HEK293T (cell line): ENCODE measurements around the gene SOX15.

Source experiments
- CTCF ChIA-PET: fragments of 350-600 bp; formaldehyde crosslinking; extraction: SDS; loops from one replicate; lab custom pipeline; 2021; ENCODE audit warnings: antibody characterized with exemption, inconsistent platforms; lab: Yijun Ruan, JAX
- POLR2A ChIA-PET: fragments of 350-600 bp; formaldehyde crosslinking; extraction: SDS; loops from one replicate; lab custom pipeline; 2020; ENCODE audit warnings: antibody characterized with exemption, inconsistent platforms; lab: Yijun Ruan, JAX
- DNase-seq: peaks from one replicate; pipeline ENCODE4 v3.0.0; 2012; ENCODE audit warnings: mixed read lengths; ENCODE audit errors: extremely low spot score
- ARNT ChIP-seq: fragments of 450-650 bp; IDR thresholded peaks from 2 replicates; pipeline ENCODE4 v1.6.1; 2017; ENCODE audit warnings: mild to moderate bottlenecking
- BHLHE40 ChIP-seq: fragments of 450-650 bp; IDR thresholded peaks from 2 replicates; pipeline ENCODE4 v1.6.1; 2016; ENCODE audit warnings: mild to moderate bottlenecking, moderate library complexity, borderline replicate concordance
- CTBP1 ChIP-seq: fragments of 450-650 bp; IDR thresholded peaks from 2 replicates; pipeline ENCODE4 v1.6.1; 2016; ENCODE audit warnings: borderline replicate concordance
- ELF4 ChIP-seq: fragments of 450-650 bp; IDR thresholded peaks from 2 replicates; pipeline ENCODE4 v1.6.1; 2017; ENCODE audit warnings: antibody characterized with exemption
- FOXA1 ChIP-seq: fragments of 450-650 bp; IDR thresholded peaks from 2 replicates; pipeline ENCODE4 v1.6.1; 2016; ENCODE audit warnings: mild to moderate bottlenecking
- FOXK2 ChIP-seq: fragments of 450-650 bp; IDR thresholded peaks from 2 replicates; pipeline ENCODE4 v1.6.1; 2016; ENCODE audit warnings: mild to moderate bottlenecking
- FOXM1 ChIP-seq: fragments of 450-650 bp; IDR thresholded peaks from 2 replicates; pipeline ENCODE4 v1.6.1; 2017; ENCODE audit warnings: mild to moderate bottlenecking, borderline replicate concordance
- HDGF ChIP-seq: fragments of 450-650 bp; IDR thresholded peaks from 2 replicates; pipeline ENCODE4 v1.6.1; 2017; ENCODE audit warnings: antibody characterized with exemption, borderline replicate concordance
- L3MBTL2 ChIP-seq: fragments of 450-650 bp; conservative IDR thresholded peaks from 2 replicates; pipeline ENCODE4 v1.6.1; 2016; ENCODE audit warnings: mild to moderate bottlenecking
- LEF1 ChIP-seq: fragments of 450-650 bp; IDR thresholded peaks from 2 replicates; pipeline ENCODE4 v1.6.1; 2017; ENCODE audit warnings: mild to moderate bottlenecking, borderline replicate concordance
- NFRKB ChIP-seq: fragments of 450-650 bp; IDR thresholded peaks from 2 replicates; pipeline ENCODE4 v1.6.1; 2016; ENCODE audit warnings: mild to moderate bottlenecking, moderate library complexity
- SUZ12 ChIP-seq: fragments of 450-650 bp; IDR thresholded peaks from 2 replicates; pipeline ENCODE4 v1.6.1; 2016; ENCODE audit warnings: mild to moderate bottlenecking
- TARDBP ChIP-seq: fragments of 450-650 bp; IDR thresholded peaks from 2 replicates; pipeline ENCODE4 v1.6.1; 2016
- ZNF384 ChIP-seq: fragments of 450-650 bp; IDR thresholded peaks from 2 replicates; pipeline ENCODE4 v1.6.1; 2016
- TF ChIP-seq, protein P1 (sequence below): fragments of 450-650 bp; IDR thresholded peaks from 2 replicates; pipeline ENCODE4 v1.6.1; 2016

Gene SOX15

DNA sequence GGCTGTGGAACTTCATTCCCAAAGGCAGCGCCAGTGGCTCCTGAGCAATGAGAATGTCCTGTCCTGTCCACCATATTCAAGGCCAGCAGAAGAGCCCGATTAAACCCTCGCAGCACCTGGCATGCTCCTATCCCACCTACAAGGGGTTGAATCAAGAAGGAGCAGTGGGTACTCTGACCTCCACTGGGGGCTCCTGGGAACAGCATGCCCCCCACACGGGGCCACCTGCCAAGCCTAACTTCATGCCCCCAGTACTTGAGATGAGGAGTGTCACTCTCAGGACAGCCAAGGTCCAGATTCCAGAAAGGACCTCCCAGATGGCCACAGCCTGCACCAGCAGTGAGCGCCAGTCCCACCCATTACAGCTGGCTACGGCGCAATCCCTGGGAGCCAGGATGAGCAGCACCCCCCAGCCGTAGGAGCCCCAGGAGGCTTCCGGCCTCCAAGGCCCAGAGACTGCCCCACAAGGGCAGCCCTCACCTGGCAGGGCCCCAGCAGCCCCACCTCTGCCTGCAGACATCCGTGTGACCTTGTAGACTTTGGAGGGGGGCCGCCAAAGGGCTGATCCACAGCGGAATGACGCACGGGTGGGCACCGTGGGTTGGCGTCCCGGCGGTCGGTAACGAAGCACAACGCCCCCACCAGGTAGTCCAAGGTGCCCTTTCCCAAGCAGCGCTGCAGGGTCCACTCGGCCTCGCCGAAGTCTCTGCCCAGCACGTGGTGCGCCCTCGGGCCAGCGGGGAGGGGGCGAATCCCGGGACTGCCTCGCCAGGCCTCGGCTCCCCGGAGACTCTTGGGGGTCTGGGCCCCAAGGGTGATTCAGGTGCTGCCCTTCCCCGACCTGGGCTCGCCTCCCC, 7.3 kb downstream of the SOX15 start:
- TF ChIP-seq HDGF (0 out of 2 replicates have a peak, but pooled peaks have one; percentile 47), NFRKB (no peak)
- no peak for DNase-seq
- POLR2A ChIA-PET, result interaction anchor here (1.8 to 3.4 kb wide), 6 partner anchors 9 to 253 kb away, joined by 10 to 49 read pairs (median 27); partner anchors contain the start of genes FXR2, NEURL4, SAT2 and SENP3
- CTCF ChIA-PET, result no interaction called here

- no peak for DNase-seq
- CTCF ChIA-PET, result interaction anchor here (0.7 to 1.5 kb wide), 2 partner anchors 20 to 106 kb away, joined by 3 to 4 read pairs; partner anchors contain the start of genes SENP3 and TP53
- POLR2A ChIA-PET, result interaction anchor here (1.4 to 2.6 kb wide), 4 partner anchors 9 to 107 kb away, joined by 4 to 16 read pairs (median 8); partner anchors contain the start of genes TP53 and WRAP53
- TF ChIP-seq LEF1 (no peak), ELF4 (no peak), SUZ12 (no peak), FOXM1 (no peak), ARNT (no peak), L3MBTL2 (no peak), TARDBP (no peak), FOXA1 (no peak), BHLHE40 (no peak)
Observed at GRCh38 chr17:7580604-7581575, 9.0 kb downstream of the SOX15 start.

GRCh38 chr17:7579834-7580603, 9.9 kb downstream of the SOX15 start:
- no peak for DNase-seq
- POLR2A ChIA-PET, result interaction anchor here (0.7 to 2.6 kb wide), 5 partner anchors 9 to 178 kb away, joined by 3 to 16 read pairs (median 4); partner anchors contain the start of genes SENP3, TP53 and WRAP53
- TF ChIP-seq FOXM1 (no peak), NFRKB (no peak), BHLHE40 (no peak)
- TF ChIP-seq, protein P1, sequence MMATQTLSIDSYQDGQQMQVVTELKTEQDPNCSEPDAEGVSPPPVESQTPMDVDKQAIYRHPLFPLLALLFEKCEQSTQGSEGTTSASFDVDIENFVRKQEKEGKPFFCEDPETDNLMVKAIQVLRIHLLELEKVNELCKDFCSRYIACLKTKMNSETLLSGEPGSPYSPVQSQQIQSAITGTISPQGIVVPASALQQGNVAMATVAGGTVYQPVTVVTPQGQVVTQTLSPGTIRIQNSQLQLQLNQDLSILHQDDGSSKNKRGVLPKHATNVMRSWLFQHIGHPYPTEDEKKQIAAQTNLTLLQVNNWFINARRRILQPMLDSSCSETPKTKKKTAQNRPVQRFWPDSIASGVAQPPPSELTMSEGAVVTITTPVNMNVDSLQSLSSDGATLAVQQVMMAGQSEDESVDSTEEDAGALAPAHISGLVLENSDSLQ, result peak; percentile 42; the same call in 1 of the 2 replicates
- CTCF ChIA-PET, result interaction anchor here (0.7 to 1.5 kb wide), 2 partner anchors 104 to 107 kb away, joined by 4 read pairs; partner anchors contain the start of gene TP53

- ChIA-PET CTCF (interaction anchor here (0.6 to 0.7 kb wide), 2 partner anchors 105 to 299 kb away, joined by 3 to 4 read pairs; no protein-coding TSS in a partner anchor), POLR2A (interaction anchor here (0.7 to 2.6 kb wide), 3 partner anchors 18 to 177 kb away, joined by 3 to 16 read pairs (median 4); partner anchors contain the start of genes SENP3, TP53 and WRAP53)
Observed at GRCh38 chr17:7579001-7579833, 10.7 kb downstream of the SOX15 start, which contains the start of gene CD68. Gene CD68 (plus strand): TSS chr17:7579638. CDS start chr17:7579678, 40 bp downstream.

GRCh38 chr17:7577327-7578199, 12.3 kb downstream of the SOX15 start:
- no peak for DNase-seq
- TF ChIP-seq CTBP1 (no peak), BHLHE40 (no peak), ARNT (no peak), NFRKB (no peak), FOXM1 (no peak), SUZ12 (no peak), ZNF384 (no peak), FOXA1 (no peak), TARDBP (no peak), L3MBTL2 (no peak), LEF1 (no peak), FOXK2 (no peak)
- ChIA-PET CTCF (interaction anchor here (0.6 kb wide), 1 partner anchor 228 kb away, joined by 3 read pairs; no protein-coding TSS in a partner anchor), POLR2A (no interaction called here)

More at GRCh38 chr17:7579001-7579833, 10.7 kb downstream of the SOX15 start, which contains the start of gene CD68:
- no peak for DNase-seq
- TF ChIP-seq, protein P1, result 0 out of 2 replicates have a peak, but pooled peaks have one; percentile 6
- TF ChIP-seq FOXK2 (no peak), NFRKB (peak; percentile 43; the same call in 1 of the 2 replicates), ELF4 (peak; percentile 65)
